ENCODE data around the gene ENAH.

The ENAH gene

DNA sequence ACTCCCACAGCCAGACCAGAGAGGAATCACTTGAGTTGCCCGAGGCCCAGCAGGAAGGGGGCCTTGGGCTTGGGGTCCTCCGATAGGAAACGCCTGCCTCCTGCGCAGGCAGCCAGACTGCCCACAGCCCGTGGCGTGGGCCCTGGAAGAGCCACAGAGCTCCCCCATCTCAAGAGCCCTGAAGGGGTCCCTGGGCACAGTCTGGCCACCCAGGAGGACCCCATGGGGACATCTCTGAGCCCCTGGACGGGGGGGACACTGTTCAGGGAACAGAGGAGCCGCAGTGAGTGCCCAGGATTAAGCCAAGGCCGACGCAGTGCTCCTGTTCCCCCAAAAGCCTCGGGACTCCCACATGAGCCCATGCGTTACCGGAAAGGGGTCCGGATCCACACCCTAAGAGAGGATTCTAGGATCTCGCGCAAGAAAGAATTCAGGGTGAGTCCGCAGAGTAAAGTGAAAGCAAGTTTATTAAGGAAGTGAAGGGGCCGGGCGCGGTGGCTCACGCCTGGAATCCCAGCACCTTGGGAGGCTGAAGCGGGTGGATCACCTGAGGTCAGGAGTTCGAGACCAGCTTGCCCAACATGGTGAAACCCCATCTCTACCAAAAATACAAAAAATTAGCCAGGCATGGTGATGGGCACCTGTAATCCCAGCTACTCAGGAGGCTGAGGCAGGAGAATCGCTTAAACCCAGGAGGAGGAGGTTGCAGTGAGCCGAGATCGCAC is 187.0 kb downstream of the ENAH start:
- no peak for DNase-seq (ENCODE audit: low read depth, low spot score)
- H3K27ac ChIP-seq, result no peak overlapping the region

DNA sequence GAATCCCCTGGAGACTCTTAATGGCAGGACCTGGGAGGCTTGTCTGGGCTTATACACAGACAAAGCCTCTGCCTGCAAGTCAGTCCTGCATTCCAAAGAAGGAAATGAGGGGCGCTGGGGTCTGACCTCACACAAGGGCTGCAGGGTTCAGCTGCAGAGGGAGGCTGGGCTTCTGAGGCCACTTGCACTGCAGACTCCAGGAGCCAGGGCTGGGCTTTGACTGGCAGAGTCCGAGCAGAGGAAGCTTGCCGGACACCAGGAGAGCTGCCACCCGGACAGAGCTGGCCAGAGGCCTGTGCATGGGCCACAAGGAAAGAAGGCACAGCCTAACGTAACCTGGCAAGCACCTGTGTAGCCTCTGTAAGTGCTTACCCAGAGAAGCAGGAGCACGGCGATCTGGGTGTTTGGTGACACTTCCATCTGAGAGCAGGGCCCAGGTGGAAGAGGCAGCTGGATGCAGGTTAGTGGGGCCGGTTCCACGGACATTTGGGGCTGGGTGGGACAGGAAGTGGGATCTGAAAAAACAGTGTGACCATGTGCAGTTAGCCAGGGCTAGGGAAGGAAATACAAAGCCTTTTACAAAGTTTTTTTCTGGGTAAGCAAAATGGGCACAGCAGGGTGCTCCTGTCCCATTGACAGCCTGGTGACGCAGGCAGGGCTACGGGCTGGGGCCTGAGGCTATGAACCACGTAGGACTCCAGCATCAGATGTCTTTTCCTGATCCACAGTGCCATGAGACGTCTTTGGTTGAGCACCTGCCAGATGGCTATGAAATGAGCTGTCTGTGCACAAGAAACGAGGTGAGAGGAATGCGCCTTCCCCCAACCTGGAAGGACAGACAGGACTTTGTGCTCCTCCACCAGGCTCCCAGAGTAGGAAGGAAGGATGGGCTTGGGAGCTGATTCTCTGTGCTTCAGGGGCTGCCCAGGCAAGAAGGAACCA is 187.8 kb downstream of the ENAH start:
- no peak for DNase-seq (ENCODE audit: low read depth, low spot score)
- H3K27ac ChIP-seq, result no peak overlapping the region

DNA sequence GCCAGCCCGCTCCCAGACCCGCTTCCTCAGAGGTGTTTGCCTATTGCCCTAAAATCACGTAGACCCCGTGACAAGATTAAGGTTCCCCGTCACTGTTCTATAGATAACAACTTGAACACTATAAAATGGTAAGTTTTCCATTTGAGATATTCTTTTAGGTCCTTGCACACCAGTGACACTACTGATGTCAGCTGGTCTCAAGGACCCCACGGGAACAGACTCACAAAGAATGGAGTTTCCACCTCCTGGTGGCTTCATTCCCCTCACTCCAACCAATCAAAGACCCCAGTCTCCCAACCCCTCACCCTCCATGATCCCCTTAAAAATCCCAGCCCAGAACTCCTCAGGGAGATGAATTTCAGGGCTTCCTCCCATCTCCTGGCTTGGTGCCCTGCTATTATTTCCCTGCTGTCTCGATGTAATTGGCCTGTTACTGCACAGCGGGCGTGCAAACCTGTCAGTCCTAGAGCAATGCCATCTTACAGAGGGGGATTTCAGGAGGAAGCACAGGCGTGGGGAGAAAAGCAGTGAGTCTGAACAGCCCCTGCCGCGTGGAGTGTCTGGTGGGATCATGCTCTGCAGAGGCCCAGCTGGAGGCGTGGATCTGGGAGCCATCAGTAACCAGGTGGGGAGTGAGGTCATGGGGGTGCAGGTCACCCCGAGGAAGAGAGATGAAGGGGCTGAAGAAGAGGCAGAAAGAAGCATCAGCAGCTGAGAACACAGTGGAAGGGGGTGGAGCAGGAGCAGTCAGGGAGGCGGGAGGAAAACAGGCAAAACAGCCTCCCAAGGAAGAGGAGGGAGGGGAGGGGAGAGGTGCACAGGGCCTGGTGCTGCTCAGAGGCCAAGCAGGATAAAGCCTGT is 190.0 kb downstream of the ENAH start:
- H3K27ac ChIP-seq, result no peak overlapping the region

DNA sequence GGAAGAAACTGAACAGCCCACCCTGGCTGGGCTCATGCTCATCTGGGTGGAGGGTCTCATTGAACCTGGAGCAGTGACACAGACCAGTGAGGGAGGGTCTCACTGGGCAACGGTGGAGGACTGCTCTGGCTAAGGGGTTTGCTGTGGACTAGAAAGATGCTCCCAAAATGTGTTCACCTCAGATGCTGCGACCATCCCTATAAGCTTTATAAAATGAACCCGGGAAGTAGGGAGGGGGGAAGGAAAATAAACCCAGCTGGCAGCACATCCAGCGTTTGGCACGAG is 190.6 kb downstream of the ENAH start:
- no peak for DNase-seq (ENCODE audit: low read depth, low spot score)
- no peak overlapping the region for H3K27ac ChIP-seq

More for the DNA sequence above, 190.0 kb downstream of the ENAH start:
- DNase-seq (ENCODE audit: low read depth, low spot score), result no peak

DNA sequence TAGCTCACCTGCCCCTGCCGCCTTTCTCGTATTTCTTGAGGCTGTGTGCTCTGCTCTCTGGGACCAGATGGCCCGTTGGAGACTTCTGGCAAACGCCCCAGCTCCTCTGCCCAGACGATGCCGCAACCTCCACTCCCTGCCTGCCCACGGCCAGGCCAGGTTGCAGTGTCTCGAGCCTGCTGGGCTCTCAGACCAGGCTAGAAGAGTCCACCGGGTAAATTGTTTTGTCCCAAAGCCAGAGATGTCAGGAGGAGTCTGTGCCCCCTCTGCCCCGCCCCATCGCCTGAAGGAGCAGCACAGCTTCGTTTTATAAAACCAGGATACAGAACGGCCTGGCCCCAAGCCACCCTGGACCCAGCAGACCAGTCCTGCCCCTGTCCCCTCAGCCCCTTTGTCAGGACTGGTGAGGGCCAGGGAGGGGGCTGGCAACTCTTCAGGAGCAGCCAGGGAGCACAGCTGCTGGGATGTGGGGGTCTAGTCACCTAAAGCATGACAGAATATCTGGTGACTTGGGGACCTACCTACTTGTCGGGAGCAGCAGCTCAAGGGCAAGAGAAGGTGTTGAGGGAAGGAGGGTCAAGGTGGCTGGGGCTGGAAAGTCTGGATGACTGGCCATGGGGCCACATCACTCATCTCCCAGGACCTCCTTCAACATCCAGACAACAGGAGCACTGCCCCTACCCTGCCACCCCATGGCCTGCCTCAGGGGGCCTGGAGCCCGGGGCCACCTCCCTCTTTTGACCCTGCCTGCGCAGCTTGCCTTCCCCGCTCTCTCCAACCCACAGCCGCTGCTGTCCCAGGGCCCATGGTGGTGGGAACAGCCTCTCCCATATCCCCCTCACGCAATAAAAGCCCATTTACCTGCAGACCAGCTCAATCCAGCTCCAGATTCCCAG is 191.1 kb downstream of the ENAH start:
- DNase-seq (ENCODE audit: low read depth, low spot score), result no peak
- H3K27ac ChIP-seq, result no peak overlapping the region

DNA sequence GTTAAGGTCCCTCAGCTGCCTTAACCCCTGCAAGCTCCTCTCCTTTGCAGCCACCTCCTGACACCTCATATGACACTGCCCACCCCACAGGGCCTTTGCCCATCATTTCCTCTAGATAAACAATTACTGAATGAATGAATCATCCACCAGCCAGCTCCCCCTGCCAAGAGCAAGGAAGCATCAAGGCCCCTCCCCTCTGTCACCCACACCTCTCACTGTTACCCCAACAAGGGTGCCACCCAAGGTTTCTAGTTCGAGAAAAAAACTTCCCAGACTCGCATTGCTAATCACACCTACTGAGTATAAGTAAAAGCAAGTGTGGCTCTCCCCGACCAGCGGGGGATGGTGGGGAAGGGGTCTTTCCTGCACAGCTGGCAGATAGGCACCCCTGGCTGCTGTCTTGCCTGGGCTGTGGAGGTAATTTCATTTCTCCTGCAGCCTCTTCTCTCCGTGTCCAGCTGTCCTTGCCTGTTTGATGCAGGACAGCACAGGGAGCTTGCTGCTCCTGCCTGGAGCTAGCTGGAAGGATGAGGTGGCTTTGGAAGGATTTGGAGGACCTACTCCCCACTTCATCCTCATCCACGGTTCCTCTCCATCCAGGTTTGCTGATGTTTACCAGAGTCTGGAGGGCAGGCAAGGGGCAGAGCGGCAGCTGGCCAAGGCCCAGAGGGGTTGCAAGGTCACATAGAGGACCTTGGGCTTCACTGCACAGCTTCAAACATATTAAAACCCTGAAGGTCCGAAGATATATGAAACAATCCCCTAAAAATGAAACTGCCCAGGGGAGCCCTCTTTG is 192.0 kb downstream of the ENAH start:
- DNase-seq (ENCODE audit: low read depth, low spot score), result no peak
- H3K27ac ChIP-seq, result no peak overlapping the region

DNA sequence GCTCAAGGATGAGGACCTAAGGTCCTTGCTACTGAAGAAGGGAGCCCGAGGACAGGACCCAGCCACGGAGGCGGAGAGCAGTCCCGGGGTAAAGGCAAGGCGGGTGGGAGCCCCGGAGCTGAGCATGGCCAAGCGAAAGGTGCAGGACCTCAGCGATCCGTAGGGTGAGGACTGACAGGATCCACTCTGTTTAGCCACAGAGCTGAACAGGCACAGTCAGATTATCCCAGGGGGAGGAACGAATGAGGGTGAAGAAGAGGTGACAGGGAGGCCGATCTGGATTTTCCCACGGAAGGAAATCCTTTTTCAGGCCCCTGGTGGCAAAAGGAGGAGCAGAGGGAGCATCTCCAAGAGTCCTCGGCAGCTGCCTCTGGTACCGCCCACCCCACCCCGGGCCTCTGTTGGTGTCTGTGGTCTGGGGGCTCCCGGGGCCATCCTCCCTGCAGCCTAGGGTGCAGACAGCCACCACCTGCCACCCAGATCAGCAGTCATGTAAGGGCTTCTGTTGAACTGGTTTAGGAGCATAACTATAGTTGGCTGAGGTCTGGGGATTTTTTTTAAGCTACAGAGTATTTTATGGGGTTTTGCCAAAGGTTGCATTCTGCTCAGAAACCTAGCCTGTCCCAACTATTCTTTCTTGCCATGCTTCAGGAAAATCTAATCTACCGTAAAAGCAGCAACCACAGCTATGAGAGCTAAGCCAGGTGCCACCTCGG is 192.7 kb downstream of the ENAH start:
- DNase-seq (ENCODE audit: low read depth, low spot score), result no peak
- H3K27ac ChIP-seq, result no peak overlapping the region

DNA sequence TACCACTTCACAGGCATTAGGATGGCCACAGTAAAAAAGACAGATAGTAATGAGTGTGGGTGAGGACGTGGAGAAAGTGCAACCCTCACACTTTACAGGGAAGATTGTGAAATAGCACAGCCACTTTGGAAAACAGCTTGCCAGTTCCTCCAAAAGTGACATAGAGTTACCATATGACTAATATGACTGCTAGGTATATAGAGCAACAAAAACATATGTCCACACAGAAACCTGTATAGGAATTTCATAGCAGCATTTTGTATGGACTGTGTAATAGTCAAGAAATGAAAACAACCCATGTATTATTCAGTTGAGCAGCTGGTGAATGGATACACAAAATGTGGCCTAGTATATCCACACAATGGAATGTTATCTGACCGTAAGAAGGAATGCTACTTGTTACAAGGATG is 194.7 kb downstream of the ENAH start:
- DNase-seq (ENCODE audit: low read depth, low spot score), result no peak
- H3K27ac ChIP-seq, result no peak overlapping the region

DNA sequence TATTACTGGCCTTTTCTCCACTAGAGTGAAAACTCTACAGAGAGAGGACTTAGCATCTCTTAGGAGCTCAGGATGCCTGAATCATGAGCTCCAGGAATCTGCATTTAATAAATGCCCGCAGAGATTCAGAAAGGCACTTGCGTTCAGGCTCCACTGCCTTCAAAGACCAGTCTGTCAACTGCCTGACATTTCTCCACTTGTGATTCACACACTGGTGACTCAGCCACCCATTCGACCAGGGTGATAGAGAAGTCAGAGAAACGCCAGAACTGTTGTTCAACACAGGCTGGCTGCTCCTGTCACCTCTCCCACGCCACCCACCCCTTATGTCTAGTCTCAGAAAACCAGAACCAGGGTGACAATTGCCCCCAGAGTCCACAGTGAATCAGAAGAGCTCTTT is 198.2 kb downstream of the ENAH start:
- peak overlapping the region; percentile 82 for H3K27ac ChIP-seq
- peak; percentile 77 for DNase-seq (ENCODE audit: low read depth, low spot score)

DNA sequence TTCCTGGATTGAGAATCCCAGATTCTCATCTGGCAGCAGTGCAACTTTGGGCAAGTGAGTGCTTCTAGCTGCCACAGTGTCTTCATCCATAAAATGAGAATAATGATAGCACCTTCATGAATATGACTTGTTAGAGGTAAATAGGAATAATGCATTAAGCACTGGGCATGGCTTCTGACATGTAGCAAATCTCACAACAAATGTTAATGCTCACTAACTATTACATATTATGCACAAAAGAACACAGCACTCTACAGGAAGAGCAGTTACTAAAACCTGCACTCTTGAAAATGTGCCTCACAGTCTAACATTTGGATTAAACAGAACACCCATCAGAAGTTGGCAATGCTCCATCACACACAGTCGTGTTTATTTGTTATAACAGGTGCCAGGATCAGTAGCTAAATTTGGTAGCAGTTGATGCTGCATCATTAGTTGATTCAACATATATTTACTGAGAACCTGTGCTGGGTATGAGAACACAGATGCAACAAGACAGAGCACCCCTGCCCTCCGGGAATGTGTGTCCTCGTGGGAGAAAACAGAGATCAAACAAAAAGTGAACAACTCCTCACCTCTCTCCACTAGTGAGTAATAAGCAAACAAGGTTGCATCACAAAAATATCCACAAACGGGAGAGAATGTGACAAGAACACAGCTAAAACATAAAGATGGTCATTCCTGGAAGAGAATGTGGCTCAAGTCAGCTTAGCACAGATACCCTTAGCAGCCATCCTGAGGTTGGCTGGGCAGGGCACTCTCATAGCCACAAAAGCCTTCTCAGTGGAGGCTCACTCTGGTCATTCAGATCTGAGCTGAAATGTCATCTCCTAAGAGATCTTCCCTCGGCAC is 198.9 kb downstream of the ENAH start:
- peak; percentile 75 for DNase-seq (ENCODE audit: low read depth, low spot score)
- peak overlapping the region; percentile 82 for H3K27ac ChIP-seq

DNA sequence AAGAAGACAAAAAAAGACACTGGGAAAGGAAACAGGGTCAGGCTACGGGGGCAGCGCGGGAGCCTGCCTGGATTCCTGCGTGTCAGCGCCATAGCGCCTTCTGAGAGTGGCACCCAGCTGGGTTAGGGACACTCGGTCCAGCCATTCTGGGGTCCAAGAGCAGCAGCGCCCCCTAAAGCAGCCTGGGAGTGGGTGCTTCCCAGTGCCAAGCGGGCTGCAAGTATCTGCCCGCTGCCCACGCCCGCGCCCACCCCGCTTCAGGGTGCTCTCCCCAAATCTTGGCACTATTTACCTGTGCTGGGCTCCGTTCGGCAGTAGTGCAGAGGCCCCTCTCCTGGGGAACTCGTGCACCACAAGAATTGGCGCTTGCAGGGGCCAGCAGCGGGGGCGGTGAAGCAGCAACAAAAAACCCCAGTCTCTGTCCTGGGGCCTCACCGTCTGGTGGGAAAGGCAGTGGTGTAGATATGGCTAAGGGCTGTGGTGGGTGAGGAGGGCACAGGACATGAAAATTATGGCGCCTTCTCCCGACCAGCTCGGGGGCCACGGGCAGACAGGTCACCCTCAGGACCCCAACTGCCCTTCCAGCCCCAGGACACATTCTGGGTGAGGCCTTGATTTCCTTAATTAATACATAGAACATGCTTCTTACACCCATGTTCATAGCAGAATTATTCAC is 200.9 kb downstream of the ENAH start:
- H3K27ac ChIP-seq, result no peak overlapping the region
- no peak for DNase-seq (ENCODE audit: low read depth, low spot score)

DNA sequence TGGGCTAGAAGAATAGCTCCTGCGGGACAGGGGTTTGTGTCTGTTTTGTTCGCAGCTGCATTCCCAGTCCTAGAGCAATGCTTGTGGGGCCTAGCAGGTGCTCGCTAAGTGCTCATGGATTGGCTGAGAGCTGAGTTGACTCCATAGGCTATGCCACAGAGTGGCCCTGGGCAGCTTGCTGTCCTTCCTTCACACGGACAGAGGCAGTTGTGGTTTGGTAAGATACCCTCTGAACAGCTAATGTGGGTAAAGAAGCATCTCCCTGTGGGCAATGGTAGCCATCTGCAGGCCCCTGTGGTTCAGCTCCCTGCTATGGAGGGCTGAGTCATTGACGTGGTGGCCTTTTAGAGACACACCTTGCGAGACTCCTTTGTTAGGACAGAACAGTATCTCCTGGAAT is 201.6 kb downstream of the ENAH start:
- DNase-seq (ENCODE audit: low read depth, low spot score), result no peak
- peak overlapping the region; percentile 46 for H3K27ac ChIP-seq

DNA sequence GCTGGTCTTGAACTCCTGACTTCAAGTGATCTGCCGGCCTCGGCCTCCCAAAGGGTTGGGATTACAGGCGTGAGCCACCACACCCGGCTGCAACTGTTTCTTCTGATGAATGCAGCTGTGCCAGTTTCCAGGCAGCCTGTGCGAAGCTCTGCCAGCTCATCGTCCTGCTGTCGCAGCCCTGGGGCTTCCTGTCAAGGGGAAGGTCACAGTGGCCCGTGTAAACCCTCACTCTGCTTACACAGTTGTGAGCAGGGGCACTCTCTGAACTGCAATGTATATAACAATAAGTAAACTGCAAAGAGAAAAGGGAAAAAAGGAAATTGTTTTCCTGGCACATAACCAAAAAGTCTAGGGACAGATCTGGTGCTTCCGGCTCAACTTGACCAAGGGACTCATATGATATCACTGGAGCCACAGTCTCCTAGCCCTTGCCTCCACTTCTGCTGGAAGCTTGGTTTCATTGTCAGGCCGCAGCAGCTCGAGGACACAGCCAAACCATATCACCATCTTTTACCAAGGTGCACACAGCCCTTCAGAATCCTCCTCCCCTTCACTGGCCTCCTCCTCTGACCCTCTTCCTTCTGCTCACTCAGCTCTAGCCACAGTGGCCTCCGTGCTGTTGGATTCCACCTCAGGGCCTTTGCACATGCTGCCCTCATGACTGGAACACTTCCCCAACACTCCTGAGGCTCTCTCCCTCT is 202.3 kb downstream of the ENAH start:
- DNase-seq (ENCODE audit: low read depth, low spot score), result no peak
- peak overlapping the region; percentile 46 for H3K27ac ChIP-seq

DNA sequence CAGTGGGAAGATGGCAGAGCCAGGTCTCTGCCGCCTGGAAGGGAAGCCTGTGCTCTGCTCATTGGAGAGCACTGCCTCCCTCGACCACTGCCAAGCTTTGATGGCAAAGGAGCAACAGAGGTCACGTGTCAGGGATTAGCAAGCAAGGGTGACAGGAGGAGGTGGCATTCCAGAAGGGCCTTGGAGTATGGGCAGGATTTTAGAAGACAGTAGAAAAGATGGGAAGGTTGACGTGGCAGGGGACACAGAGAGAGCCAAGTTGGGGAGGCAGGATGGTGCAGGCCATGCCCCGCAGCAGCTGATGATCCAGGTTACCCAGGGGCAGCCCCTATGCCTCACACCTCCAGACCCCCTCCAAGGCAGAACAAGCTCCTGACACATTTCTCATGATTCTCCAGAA is 203.1 kb downstream of the ENAH start:
- no peak for DNase-seq (ENCODE audit: low read depth, low spot score)
- peak overlapping the region; percentile 46 for H3K27ac ChIP-seq

DNA sequence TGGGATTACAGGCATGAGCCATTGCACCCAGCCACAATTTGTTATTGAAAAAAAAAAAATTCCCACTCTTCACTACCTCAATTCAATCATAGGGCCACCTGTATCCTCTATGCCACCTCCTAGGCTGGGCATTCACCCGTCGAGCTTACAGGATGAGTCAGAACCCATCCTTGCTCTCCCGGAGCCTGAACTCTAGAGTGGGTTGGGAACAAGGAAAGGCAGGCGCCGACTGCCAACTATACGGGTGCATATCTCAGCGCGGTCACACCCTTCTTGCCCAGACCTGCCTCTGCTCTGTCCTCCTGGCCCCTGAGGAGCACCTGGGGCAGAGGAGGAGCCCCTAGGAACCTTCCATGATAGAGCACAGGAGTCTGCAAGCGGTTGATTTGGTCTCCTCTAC is 203.7 kb downstream of the ENAH start:
- H3K27ac ChIP-seq, result peak overlapping the region; percentile 46
- DNase-seq (ENCODE audit: low read depth, low spot score), result peak; percentile 90

DNA sequence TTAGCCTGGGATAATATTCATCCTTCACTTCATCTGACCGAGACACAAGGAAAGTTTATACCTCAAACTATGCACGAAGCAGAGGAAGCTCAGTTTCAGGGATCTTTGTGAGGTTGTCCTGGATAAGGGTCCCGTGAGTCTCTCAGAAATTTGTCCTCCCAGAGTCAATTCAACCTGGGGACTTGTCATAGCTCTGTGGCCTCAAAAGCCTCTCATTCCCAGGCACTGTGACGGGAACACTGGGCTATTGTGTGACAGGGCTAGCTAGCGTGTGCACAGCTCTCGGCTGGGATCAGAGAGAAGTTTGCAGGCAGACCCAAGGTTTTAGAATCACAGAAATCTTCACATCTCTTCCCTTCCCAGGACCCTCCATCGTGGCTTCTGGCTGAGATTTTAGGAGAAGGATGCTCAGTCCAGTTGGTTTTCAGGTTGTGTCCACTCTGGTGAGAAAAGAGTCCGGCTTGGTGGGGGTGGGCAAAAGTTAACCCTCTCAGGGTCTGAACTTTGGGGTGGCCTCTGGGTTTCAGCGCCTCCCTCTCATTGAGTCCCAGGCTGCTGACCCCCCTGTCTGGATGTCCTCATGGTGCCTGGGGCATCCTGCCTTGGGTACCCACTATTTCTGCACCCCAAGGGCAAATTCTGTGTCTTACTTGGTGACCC is 204.6 kb downstream of the ENAH start:
- no peak for DNase-seq (ENCODE audit: low read depth, low spot score)
- H3K27ac ChIP-seq, result no peak overlapping the region
